ENCODE results near the gene FCN2.

DNA sequence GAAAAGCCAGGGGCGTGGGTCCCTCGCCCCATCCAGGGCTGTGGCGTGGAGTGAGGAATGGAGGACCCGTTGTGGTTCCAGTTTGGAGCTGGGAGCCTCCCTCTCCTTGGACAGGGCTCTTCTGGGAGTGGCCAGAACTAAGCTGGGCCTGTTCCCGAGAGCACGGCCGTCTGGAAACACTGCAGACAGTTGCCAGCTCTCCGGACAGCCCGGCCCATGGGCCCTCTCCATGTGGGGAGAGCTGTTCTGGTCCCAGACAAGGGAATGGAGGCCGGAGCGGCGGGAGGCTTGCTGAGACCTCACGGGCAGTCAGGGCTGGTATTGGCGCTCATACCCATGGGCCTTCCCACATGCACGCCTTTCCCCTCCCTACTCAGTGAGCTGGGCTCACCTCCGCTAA lies 45.2 kb upstream of the FCN2 start:
- TF ChIP-seq, protein P1, sequence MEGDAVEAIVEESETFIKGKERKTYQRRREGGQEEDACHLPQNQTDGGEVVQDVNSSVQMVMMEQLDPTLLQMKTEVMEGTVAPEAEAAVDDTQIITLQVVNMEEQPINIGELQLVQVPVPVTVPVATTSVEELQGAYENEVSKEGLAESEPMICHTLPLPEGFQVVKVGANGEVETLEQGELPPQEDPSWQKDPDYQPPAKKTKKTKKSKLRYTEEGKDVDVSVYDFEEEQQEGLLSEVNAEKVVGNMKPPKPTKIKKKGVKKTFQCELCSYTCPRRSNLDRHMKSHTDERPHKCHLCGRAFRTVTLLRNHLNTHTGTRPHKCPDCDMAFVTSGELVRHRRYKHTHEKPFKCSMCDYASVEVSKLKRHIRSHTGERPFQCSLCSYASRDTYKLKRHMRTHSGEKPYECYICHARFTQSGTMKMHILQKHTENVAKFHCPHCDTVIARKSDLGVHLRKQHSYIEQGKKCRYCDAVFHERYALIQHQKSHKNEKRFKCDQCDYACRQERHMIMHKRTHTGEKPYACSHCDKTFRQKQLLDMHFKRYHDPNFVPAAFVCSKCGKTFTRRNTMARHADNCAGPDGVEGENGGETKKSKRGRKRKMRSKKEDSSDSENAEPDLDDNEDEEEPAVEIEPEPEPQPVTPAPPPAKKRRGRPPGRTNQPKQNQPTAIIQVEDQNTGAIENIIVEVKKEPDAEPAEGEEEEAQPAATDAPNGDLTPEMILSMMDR (IDR thresholded peaks at IDR 0.05): no peak
- TF ChIP-seq POLR2A (IDR thresholded peaks at IDR 0.05): no peak
